ENCODE data around the gene LYZL4.

DNA sequence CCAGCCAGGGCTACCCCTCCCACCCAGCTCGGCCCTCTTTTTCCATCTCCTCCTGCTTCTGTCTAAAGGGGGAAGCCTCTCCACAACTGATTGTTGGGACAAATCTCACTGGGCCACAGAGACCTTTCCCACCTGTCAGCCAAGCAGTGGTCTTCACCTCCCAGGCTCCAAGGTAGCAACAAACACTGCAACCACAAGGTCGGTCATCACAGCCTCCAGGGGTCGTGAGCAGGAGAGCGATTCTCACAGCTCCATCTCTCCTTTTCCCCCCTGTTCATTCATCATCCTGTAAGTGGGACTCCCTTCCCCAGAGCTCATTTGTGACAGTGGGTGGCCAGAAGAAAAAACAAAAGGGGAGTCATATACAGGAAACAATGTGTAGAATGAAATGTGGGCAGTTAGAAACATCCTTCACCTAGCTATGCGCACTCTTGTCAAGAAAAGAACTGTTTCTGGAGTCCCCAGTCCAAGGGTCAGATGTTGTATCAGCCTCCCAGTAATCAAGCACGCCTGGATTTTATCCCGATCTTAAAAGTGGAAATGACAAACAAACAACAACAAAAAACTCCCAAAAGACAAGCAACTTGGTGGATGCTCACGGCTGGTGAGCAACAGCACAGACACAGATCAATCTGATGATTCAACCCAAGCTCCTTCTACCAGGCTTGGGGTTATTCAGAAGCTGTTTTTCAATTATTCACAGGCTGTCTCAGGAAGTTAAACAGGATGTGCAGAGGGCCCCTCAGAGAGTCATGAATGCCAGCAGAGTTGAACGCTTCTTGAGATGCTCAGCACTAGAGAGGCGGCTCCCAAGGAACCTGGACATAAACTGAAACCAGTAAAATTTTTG is 22.4 kb downstream of the LYZL4 start:
- TF ChIP-seq, protein P1, sequence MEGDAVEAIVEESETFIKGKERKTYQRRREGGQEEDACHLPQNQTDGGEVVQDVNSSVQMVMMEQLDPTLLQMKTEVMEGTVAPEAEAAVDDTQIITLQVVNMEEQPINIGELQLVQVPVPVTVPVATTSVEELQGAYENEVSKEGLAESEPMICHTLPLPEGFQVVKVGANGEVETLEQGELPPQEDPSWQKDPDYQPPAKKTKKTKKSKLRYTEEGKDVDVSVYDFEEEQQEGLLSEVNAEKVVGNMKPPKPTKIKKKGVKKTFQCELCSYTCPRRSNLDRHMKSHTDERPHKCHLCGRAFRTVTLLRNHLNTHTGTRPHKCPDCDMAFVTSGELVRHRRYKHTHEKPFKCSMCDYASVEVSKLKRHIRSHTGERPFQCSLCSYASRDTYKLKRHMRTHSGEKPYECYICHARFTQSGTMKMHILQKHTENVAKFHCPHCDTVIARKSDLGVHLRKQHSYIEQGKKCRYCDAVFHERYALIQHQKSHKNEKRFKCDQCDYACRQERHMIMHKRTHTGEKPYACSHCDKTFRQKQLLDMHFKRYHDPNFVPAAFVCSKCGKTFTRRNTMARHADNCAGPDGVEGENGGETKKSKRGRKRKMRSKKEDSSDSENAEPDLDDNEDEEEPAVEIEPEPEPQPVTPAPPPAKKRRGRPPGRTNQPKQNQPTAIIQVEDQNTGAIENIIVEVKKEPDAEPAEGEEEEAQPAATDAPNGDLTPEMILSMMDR (IDR thresholded peaks at IDR 0.05): no peak
- no peak for TF ChIP-seq POLR2AphosphoS5 (IDR thresholded peaks at IDR 0.05; ENCODE audit: low read depth, low read length)
